ENCODE data around the gene INSIG1. TPM values are rescaled to one million over a fixed set of nuclear protein-coding genes. Genes with fewer than 3 reads are reported as not detected.
A peak's percentile ranks its signal among the peaks of the same experiment; 100 is the strongest.

Gene INSIG1
- total and polyA plus RNA-seq, 2 donors (not counting 3 experiments of a cell fraction or from before 2014, with no cell fraction given) = 79.3 to 102 TPM

- intact Hi-C loops (cut with micrococcal nuclease) = loop anchor here (1.0 to 10.0 kb wide), 3 partner anchors 46 to 465 kb away; partner anchors contain the start of gene PAXIP1
- CTCF ChIA-PET = interaction anchor here (1.1 to 3.9 kb wide), 7 partner anchors 45 to 385 kb away, joined by 3 to 19 read pairs (median 4); no protein-coding TSS in a partner anchor
- peaks cover 31% of the 10 kb centered on the region for H3K4me1 ChIP-seq (ENCODE audit: control insufficient read depth, extremely low read depth, insufficient read depth, low read length)
- no peaks in the 10 kb centered on the region for H3K27me3 ChIP-seq (ENCODE audit: control insufficient read depth in 2 of 2, insufficient read depth in 2 of 2, low read length in 2 of 2)
- dilution Hi-C loops (cut with MboI; ENCODE audit: extremely low pct_ligation_motif_present, low sequenced_read_pairs) = no loop called here
- DNase-seq (ENCODE audit: low read depth, low spot score) (no peak), FAIRE-seq (peak; percentile 62)
- H3K27ac ChIP-seq (ENCODE audit: insufficient read depth, low read depth, low read length) = peak overlapping the region; percentile 52
- BruUV-seq (replicated peaks) = no TSS peak
- peaks cover 6 to 20% of the 10 kb centered on the region in 2 experiments for H3K36me3 ChIP-seq (ENCODE audit: control insufficient read depth in 2 of 2, extremely low read depth in 1 of 2, insufficient read depth in 2 of 2, low read length in 2 of 2)
- H3K9me3 ChIP-seq (replicated peaks; ENCODE audit: control insufficient read depth, insufficient read depth, low read length) = no peaks in the 10 kb centered on the region
- TF ChIP-seq MYC (IDR thresholded peaks at IDR 0.05; ENCODE audit: low read depth, low read length) (no peak), FOS (IDR thresholded peaks at IDR 0.05; ENCODE audit: borderline replicate concordance, insufficient read depth, low read length) (no peak), MAX (IDR thresholded peaks at IDR 0.05; ENCODE audit: insufficient read depth, insufficient read length) (no peak), GATA2 (IDR thresholded peaks at IDR 0.05; ENCODE audit: insufficient read depth, insufficient read length, low read depth, low read length) (no peak), POLR2AphosphoS5 (IDR thresholded peaks at IDR 0.05; ENCODE audit: insufficient read depth, low read depth, low read length) (no peak), JUN (IDR thresholded peaks at IDR 0.05; ENCODE audit: borderline replicate concordance, insufficient read depth, insufficient read length, low read depth) (no peak)
- H3K9me1 ChIP-seq (replicated peaks; ENCODE audit: control insufficient read depth, extremely low read depth, insufficient read depth, low read length) = no peaks in the 10 kb centered on the region
- H4K20me1 ChIP-seq (replicated peaks; ENCODE audit: control insufficient read depth, extremely low read depth, insufficient read depth, low read length) = peaks cover 9% of the 10 kb centered on the region
- no peak overlapping the region for H2AFZ ChIP-seq (ENCODE audit: low read depth, low read length)
- POLR2A ChIA-PET = interaction anchor here (3.0 kb wide), 1 partner anchor 94 kb away, joined by 36 read pairs; no protein-coding TSS in a partner anchor
- peaks cover 67% of the 10 kb centered on the region for H3K79me2 ChIP-seq (ENCODE audit: control insufficient read depth, insufficient read depth, low read length)
- H3K4me3 ChIP-seq (replicated peaks in 1 of 3; ENCODE audit: insufficient read depth in 1 of 3, low read depth in 1 of 3, low read length in 3 of 3) = peak overlapping the region; percentile 50 to 99 (median 91)
- H3K4me2 ChIP-seq (ENCODE audit: insufficient read depth, low read length) = peak overlapping the region; percentile 94
- peak overlapping the region; percentile 54 for H3K9ac ChIP-seq (replicated peaks; ENCODE audit: extremely low read depth, insufficient read depth, low read length)
Measured at GRCh38 chr7:155299535-155300202, 2.0 kb downstream of the INSIG1 start.
